NCI-H2081 (cell line): ENCODE results near the gene IP6K1.
"Not testable (repeated sequence)": the region's sequence is repeated elsewhere in the genome, so short reads cannot be mapped to it uniquely, and the experiment has no call there.

Source experiments
- DNase-seq, 2 experiments: peaks; one replicate each; lab custom pipeline; 2025; lab: John Stamatoyannopoulos, UW

IP6K1 gene

GRCh38 chr3:49794431-49794830, 8.1 kb upstream of the IP6K1 start:
- DNase-seq, result no peak

- no peak for DNase-seq
Measured at GRCh38 chr3:49793486-49794085, 7.2 kb upstream of the IP6K1 start.

GRCh38 chr3:49792371-49793150, 6.2 kb upstream of the IP6K1 start:
- DNase-seq, result no peak

GRCh38 chr3:49791571-49791970, 5.2 kb upstream of the IP6K1 start:
- no peak for DNase-seq

GRCh38 chr3:49790626-49791411, 4.5 kb upstream of the IP6K1 start:
- no peak for DNase-seq

GRCh38 chr3:49788056-49788455, 1.7 kb upstream of the IP6K1 start:
- DNase-seq, result no peak

GRCh38 chr3:49787536-49787935, 1.2 kb upstream of the IP6K1 start:
- no peak for DNase-seq

GRCh38 chr3:49787182-49787464, 781 bp upstream of the IP6K1 start:
- DNase-seq, result no peak

- peak in 1 of 2 experiments; percentile 5 for DNase-seq
Measured at GRCh38 chr3:49785565-49786356, 581 bp downstream of the IP6K1 start.

- DNase-seq, result not testable (repeated sequence)
Measured at GRCh38 chr3:49782277-49782676, 4.1 kb downstream of the IP6K1 start.

- DNase-seq, result no peak
Measured at GRCh38 chr3:49781415-49782199, 4.7 kb downstream of the IP6K1 start.

- not testable (repeated sequence) for DNase-seq
Measured at GRCh38 chr3:49780975-49781365, 5.4 kb downstream of the IP6K1 start.

GRCh38 chr3:49780080-49780974, 6.0 kb downstream of the IP6K1 start:
- DNase-seq, result no peak

GRCh38 chr3:49779358-49780079, 6.8 kb downstream of the IP6K1 start:
- DNase-seq, result no peak

GRCh38 chr3:49776101-49776500, 10.2 kb downstream of the IP6K1 start:
- DNase-seq, result not testable (repeated sequence)

- no peak for DNase-seq
Measured at GRCh38 chr3:49775538-49775937, 10.8 kb downstream of the IP6K1 start.

GRCh38 chr3:49772703-49773102, 13.6 kb downstream of the IP6K1 start:
- no peak for DNase-seq

- DNase-seq, result no peak
Measured at GRCh38 chr3:49771340-49771938, 14.9 kb downstream of the IP6K1 start.

- no peak for DNase-seq
Measured at GRCh38 chr3:49769926-49770325, 16.4 kb downstream of the IP6K1 start.
